GM19328 (cell line): ENCODE measurements around the gene GRM7.

Source experiments
- ATAC-seq: cut with Tn5 transposase; IDR thresholded peaks from one replicate; pipeline ENCODE4 v1.9.1; 2021; ENCODE audit warnings: mild to moderate bottlenecking, moderate library complexity; ENCODE audit not compliant: unreplicated experiment

Gene GRM7

DNA sequence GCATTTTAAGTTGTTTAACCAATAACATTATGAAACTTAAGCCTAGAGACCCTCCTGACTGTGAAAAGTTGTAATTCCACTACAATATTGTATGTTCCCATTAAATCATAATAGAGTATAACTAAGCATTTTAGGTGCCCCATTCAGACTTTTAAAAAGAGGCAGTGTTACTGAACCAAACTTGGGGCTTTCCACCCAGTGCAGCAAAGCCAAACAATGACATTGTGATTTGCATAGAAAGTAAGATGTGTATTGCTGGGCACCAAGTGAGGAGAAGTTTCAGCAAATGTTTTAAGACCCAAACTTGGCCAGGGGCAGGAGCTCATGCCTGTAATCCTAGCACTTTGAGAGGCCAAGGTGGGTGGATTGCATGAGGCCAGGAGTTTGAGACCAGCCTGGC lies 706.2 kb downstream of the GRM7 start:
- no peak for ATAC-seq

DNA sequence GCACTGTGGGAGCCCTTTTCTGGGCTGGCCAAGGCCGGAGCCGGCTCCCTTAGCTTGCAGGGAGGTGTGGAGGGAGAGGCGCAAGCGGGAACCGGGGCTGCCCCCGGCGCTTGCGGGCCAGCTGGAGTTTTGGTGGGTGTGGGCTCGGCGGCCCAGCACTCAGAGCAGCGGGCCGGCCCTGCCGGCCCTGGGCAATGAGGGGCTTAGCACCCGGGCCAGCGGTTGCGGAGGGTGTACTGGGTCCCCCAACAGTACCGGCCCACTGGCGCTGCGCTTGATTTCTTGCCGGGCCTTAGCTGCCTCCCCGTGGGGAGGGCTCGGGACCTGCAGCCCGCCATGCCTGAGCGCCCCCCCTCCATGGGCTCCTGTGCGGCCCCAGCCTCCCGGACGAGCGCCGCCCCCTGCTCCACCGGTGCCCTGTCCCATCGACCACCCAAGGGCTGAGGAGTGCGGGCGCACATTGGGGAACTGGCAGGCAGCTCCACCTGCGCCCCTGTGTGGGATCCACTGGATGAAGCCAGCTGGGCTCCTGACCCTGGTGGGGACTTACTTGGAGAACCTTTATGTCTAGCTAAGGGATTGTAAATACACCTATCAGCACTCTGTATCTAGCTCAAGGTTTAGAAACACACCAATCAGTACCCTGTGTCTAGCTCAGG lies 707.7 kb downstream of the GRM7 start:
- no peak for ATAC-seq

DNA sequence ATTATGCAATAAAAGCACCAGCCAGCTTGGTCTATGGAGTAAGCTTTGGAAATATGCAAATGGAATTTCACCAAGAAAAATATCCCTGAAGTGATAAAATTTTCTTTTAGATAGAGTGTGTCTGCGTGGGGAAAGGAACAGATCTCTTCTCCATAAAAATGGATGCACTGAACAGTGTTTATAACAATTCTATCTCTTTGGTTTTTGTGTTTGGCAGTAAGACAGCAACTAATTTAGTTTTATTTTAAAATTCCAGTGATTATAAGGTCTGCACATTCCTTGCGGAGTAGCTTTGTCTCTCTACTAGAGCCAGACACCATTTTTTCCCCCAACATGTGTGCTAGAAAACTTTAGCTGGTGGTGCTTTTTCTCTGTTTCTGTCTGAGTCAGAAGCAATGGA lies 712.4 kb downstream of the GRM7 start:
- ATAC-seq, result no peak

DNA sequence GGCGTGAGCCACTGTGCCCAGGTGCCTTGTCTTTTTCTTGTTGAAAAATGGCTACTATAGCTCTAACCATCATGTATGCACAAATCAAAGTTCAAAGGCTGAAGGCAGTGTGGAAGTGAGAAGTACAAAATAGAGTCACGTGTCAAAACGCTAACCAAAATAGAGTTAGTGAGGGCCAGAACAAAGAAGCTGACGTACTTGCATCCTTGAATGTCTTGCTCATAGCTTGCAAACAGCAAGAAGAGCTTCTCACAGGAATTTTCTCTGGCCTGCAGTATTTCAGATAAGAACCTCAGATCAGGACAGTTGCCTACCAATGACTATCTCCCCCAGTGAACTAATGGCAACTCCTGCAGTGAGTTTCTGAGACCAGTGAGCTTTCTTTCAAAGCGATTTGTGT lies 713.5 kb downstream of the GRM7 start:
- no peak for ATAC-seq

DNA sequence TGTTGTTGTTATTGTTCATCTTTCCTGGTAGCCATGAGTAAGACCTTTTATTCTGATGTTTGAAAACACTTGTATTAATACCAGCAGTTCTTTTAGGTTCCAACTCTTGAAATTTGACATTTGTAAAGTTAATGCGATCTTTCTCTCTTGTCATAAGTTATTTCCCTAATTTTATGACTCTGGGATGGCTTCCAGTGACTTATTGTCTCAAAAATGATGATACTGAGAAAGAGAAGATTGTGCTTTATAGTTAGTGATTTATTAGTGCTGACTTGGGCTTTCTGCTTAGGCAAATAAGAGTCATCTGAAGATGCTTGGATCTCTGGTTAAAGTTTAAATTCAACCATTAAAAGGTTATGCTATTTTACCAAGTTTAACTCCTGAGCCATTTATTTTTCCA lies 715.2 kb downstream of the GRM7 start:
- no peak for ATAC-seq

DNA sequence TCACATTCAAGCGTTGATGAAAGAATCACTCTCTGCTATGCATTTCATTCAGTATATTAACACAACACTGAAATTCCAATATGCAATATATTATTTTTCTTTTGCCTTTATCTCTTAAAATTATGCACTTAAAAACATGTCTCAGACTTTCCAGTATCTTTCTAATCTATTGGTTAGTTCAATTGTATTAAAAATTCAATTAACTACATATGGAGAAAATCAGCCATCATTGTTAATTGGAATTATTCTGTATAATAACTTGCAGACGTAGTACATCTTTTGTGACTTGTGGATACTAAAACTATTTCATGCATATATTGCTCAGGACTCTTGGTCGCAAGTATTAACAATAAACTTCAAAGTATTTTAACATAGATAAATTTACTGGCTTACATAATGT lies 715.6 kb downstream of the GRM7 start:
- no peak for ATAC-seq

DNA sequence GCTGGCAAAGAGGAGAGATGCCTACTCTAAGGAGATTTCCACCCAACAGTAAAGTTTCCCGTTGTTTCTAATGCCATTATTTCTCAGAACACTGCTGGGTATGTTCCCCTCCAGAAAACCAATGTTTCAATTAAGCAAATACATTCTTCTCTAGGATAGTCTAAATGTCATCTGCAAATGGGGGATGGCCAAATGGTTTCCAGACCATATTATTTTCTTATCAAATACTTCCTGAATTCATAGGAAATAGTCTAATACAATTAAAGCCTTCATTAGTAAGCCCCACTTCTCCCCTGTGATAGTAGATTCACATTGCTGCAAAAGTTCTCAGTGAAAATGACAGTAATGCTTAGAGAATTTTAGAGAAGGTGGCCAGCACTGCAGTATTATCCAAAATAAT lies 716.6 kb downstream of the GRM7 start:
- no peak for ATAC-seq

DNA sequence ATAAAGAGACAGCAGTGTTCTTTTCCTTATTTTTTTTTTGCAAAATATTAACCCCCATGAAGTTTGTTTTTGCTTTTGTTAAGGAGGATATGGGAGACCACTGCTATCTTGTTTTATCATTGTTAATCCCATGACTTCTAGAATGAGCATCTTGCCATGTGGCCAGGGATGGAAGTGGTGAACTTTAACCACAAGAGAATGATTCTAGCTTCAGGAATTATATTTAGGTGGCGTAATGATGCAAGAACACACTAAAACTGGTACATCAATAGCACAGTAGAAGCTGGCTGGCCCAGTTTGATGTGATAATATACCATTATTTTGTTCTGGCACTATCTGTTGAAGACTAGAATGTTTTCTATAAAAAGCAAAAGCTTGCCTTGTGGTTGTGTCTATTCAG lies 720.9 kb downstream of the GRM7 start:
- no peak for ATAC-seq

DNA sequence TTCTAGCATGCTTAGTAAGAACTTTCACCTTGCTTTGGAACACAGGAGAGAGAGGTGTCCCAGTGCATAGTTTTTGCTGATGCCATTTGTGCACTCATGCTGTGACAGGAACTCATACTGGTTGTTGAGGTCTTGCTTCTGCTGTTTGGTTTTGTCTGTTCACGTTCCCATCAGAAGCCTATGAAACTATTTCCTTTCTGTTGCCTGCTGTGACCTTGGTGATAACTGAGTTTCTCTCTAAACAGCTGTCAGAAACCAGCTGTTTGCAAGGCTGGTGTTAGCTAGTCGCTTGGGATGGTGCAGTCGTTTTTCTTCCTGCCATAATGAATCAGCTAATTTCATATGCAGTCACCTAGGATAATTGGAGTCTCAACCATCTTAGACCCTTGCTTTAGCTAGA lies 724.1 kb downstream of the GRM7 start:
- no peak for ATAC-seq

DNA sequence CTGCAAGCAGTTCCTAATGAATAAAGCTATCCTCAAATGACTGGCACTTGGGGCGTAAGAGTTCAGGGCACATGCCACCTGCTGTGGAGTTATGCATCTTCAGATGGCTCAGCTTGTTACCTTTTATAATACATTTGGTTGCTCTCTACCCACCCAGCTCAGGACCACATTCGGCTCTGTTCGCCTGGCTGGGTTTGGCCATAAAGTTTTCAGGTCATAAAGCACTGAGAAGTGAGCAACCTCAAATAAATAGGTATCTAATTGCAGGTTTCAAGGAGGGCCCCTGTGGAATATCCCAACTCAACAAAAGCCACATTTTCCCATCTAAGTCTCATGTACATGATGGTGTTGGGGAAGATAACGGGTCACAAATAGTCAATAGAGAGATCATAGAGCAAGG lies 727.3 kb downstream of the GRM7 start:
- no peak for ATAC-seq

DNA sequence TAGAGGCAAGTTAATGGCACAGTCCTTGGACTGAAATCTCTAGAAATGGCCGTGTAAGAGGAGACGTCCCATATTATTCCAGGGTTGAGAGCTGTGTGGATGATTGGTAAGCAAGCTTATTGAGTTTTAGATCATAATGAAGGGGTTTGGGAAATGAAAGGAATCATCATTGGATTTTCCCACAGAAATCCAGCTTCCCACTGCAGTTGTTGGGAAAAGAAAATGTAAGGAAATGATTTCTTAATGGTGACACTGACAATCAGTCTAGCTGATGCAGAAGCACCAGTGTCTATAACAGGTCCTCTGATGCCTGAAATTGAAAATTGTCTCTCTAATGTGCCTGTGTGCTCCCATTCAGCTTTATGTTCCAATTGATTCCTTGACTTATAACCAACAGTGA lies 728.6 kb downstream of the GRM7 start:
- no peak for ATAC-seq

DNA sequence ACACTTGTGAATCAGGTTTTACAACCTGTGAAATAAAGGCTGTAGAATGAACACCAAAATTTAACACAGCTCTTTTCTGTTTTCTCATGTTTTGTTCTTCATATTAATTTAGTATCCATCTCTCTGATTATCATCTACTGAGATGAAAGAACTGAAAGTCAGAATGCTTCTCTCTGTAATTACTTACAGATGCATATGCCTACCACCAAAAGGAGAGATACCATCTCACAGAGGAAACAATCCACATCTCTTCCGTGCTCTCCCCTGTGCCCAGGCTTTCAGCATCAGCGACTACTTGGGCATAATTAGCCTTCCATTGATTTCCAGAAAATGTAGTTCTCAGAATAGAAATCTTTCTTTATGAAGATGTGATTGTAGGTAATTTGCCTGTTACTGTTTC lies 741.4 kb downstream of the GRM7 start:
- no peak for ATAC-seq

DNA sequence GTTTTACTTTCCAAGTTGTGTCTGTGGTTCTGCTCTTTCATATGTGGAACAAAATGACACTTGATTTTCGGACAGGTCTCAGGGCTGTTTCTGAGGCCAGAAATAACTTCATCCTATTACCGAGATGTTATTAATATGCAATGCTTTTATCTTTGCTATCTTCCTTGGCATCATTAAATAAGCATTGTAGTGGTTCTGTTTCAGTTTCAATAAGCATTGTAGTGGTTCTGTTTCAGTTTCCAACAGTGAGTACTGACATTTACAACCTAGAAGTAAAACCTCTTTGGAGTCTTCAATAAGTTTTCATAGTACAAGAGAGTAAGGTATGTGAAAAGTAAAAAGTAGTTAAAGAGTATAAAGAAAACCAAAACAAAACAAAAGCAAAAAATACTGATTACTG lies 746.2 kb downstream of the GRM7 start:
- ATAC-seq, result no peak

DNA sequence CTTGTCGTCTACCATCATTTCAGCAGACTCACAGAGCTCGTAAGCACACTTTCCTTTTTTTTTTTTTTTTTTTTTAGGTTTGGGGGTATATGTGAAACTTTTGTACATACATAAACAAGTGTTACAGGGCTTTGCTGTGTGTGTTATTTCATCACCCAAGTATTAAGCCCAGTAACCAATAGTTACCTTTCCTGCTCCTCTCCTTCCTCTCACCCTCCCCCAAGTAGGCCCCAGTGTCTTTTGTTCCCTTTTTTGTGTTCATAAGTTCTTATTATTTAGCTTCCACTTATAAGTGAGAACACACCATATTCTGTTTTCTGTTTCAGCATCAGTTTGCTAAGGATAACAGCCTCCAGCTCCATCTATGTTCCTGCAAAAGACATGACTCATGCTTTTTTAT lies 746.8 kb downstream of the GRM7 start:
- no peak for ATAC-seq

DNA sequence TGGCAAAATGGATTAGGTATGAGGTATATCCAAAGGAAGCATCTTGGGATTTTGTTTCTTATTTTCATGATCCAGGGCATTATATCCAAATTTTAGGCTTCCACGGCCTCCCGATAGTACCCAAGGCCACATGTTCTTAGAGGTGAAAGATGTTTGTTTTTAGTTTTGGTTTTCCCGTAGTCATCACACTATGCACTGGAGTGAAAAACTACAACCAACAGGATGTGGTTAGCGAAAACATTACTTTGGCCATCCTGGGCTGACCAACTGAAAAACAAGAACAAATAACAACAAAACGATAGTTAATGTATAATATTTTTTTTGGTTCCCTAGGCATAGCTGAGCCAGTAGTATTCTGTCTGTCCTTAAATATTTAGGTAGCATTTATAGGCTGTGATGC lies 749.7 kb downstream of the GRM7 start:
- no peak for ATAC-seq

DNA sequence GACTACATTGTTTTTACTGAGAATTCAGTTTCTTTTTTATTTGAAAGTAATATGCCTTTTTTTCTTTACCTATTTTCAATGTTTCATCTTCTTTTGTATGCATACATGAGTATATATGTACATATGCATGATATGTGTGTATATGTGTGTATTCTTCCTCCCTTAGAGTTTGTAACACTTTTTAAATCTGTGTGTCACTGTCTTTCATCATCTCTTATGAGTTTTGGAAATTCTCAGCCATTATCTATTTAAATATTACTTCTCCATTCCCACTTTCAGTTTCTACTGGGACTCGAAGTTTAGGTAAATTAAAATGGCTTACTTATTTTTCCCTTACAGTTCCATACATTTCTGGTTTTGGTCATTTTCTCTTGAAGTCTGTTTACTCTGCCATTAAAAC lies 754.1 kb downstream of the GRM7 start:
- no peak for ATAC-seq

DNA sequence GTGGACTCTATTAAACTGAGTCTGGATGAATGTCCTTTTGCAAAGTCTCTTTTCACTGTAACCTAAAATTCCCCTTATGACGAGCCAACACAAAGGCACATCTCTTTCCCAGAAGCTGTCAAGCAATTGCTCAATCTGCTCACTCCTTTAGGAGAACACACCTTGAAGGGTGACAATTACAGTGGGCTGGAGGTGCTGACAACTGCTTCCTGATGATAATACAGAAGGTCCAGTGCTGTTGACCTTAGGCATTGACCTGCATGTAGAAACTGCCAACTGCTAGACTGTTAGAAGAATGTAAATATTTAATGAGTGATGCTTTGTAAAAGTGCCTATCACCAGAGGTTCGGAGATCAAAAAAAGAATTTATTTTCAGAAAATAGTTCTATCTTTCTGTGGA lies 757.7 kb downstream of the GRM7 start:
- ATAC-seq, result no peak

DNA sequence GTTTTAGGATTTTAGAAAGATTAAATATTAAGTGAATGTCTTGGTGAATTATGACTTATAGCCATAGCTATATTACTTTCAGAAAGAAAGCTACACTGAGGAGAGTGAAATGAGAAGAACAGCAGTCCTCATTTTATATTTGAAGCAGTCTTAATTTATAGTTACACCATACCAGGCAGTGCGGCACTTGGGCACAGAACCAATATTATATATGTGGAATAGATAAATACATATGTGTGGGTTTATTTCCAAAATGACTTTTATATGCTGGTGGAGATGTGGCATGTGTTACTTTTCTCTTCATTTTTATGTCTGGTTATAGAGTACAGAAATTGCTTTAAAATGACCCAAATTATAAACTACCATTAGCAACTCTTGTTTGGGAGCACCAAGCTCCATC lies 759.5 kb downstream of the GRM7 start:
- no peak for ATAC-seq

DNA sequence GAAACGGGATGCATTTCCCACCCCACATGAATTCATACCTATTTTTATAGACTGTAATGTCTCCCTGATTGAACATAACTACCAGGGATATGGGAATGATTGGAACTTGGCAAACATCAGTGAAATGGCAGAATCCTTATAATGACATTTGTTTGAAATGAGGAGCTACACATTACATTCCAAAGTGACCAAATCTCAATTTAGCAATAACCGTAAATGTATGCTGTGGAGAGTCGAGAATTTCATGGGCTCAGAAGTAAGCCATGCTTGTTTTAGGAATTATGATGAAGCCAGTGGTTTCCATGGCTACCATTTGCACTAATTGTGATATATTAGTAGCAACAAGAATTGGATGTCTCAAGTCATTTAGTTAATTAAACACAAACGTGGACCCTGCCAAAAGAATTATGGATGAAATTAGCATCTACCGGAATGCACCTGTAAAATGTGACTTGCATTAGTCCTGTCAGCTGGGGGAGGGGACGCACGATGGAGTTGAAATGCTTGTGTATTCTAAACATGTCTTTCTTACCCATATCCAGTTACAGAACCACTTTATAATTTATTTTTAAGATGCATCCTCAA lies 760.2 kb downstream of the GRM7 start:
- no peak for ATAC-seq

DNA sequence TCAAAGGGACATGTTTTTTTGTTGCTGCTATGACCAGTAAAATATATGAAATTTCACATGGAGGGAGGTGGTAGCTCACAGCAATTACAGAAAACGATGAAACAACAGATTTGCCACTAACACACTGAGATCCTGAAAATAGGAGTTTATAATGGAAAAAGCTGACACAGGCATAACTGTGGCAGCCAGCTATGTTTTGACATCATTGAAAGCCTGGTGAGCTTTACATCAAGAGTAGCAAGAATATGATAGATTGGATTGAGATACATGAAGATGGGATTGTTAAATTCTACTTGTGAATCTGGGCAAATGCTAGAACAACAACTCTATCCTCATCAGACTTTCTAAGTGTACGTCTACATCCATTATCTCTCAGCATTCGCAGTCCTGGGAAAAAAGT lies 760.7 kb downstream of the GRM7 start:
- ATAC-seq, result no peak

DNA sequence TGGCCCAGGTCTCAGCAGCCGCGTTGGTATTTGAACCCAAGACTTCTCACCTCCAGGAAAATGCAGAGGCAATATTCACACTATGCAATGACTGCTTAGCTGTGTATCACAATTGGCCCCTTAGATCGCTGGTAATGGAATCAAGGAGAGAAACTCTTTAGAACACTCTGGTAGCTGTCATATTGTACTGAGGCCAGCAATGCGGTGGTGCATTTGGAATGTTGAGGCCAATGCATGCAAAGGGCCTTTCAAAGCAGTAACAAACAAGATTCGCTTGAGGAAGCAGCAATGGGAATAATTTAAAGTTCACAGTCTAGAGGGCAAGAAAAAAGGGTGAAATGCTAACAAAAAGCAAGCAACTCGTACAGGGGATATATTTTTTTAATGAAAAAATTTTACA lies 764.1 kb downstream of the GRM7 start:
- ATAC-seq, result no peak

DNA sequence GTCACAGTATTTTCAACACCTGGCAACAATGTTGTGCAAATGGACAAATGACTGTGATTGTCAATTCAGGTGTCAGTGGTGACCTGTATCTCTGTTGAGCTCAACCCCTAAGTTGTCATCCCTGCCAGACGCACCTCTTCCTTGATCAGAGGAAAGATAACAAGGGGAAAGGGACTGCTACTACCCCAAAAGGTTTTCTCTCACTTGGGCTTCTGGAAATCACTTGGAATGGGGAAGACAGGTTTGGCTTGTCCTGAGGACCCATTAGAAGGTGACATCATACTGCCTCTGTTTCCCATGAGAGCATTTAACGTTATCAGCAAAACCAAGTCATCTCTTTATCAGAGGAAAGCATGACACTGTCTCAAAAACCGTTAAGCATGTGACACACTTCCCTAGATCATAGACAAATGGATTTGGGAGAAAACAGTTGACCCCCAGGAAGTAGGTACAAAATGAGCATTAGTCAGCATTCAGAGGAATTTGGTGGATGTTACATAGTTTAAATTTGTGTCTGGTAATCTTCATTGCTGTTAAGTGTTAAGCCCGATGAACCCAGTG lies 769.5 kb downstream of the GRM7 start:
- no peak for ATAC-seq

DNA sequence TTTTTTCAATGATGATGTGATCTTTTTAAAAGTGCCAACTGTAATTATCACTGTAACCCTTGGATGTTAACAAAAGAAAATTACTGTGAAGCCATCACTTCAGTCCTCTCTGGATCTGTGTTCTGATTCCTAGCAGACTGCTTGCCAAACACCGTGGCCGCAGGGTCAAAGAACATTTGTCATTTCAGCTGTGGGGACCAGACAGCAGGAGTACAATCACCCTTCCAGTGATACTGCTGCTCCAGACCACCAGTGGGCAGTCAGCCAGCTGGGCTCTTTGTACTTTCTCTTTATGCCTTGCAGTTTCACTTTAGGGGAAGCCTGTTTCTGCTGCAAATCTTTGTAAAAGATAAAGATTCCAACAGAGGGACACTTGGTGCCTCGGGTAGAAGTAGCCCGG lies 770.0 kb downstream of the GRM7 start:
- ATAC-seq, result no peak
